Activated naive CD8-positive, alpha-beta T cell treated with anti-CD3 and anti-CD28 coated beads, Interleukin-2, amount 50 U/mL, for 16 hours (primary cell): ENCODE measurements around the gene NTNG2.
A peak's percentile ranks its signal among the peaks of the same experiment; 100 is the strongest.

Experiments used
- DNase-seq: peaks from one replicate; pipeline ENCODE4 v3.0.0-alpha.2; 2020; ENCODE audit warnings: low read depth, low spot score

The NTNG2 gene

DNA sequence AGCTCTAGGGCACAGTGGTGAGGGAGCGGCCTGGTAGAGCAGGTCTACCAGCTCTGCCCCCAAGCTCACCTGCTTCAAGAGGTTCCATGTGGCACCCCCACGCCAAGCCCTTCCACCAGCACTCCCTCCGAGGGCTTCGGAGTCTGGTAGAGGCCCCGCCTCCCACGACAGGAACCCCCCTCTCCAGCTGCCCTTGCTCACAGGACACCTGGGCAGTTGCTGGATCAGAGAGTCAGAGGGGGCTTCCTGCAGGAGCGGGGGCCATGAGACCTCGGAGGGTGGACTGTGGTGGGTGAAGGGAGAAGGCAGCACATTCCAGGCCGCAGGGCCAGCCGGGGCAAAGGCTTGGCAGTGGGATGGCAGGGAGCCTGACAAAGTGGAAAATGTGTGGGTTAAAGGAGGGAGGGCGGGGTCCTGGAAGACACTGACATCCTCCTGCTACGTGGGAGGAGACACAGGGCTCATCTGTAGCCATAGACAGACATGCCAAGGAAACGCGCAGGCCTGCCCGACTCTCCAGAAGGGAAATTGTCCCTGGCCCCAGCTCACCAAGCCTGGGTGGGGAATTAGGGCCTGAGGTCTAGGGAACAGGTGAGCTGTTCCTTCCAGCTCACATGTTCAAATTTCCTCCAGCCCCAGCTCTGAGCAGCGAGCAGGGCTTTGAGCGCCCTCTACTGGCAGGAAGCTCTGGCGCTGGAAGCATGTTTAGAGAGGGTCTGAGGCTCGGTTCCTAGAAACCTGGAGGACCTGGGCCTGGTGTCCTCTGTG, 74.2 kb downstream of the NTNG2 start:
- DNase-seq = peak; percentile 68

DNA sequence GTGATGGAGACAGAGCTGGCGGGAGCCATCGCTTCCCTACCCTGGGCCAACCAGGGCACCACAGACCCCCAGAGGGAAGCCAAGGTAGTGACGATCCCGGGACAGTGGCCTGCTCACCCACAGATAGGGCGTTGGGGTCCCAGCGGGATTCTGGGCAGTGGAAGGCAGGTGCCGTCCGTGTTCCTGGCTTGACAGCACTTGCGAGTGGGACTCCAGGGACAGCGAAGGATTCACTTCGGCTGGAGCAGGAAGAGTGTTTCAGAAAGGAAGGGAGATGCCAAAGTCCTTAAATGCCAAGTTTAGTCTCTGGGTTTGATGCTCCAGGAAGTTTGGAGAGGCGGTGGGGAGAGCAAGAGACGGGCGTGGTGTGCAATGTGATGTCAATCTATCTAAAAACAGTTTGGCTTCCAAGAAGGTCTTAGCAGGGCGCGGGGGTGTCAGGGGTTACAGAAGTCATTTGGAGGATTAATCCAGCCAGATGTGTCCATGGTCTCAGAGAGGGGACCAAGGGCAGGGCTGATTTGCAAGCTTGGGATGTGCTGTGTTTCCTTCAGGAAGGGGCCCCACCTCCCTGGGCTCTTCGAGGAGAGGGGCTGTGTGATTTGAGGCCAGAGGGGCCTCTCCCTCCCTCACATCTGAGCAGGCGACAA, 74.9 kb downstream of the NTNG2 start:
- no peak for DNase-seq

GRCh38 chr9:132237481-132237880, 75.6 kb downstream of the NTNG2 start:
- no peak for DNase-seq

- DNase-seq = no peak
Measured at GRCh38 chr9:132238026-132238972, 76.4 kb downstream of the NTNG2 start.

DNA sequence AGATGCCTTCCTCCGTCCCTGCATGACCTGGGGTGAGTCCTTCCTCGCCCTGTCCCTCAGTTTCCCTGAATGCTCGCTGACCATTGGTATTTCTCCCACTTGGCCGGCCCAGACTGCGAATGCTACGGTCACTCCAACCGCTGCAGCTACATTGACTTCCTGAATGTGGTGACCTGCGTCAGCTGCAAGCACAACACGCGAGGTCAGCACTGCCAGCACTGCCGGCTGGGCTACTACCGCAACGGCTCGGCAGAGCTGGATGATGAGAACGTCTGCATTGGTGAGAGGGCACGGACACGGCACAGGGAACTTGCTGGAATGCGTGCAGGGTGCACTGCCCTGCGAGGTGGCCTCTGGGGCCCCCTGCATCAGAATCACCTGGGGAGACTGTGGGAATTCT, 77.1 kb downstream of the NTNG2 start:
- no peak for DNase-seq

- DNase-seq = no peak
Measured at GRCh38 chr9:132239518-132239917, 77.7 kb downstream of the NTNG2 start.

GRCh38 chr9:132239999-132240840, 78.4 kb downstream of the NTNG2 start:
- no peak for DNase-seq

- peak; percentile 96 for DNase-seq
Measured at GRCh38 chr9:132240841-132241482, 79.1 kb downstream of the NTNG2 start.

DNA sequence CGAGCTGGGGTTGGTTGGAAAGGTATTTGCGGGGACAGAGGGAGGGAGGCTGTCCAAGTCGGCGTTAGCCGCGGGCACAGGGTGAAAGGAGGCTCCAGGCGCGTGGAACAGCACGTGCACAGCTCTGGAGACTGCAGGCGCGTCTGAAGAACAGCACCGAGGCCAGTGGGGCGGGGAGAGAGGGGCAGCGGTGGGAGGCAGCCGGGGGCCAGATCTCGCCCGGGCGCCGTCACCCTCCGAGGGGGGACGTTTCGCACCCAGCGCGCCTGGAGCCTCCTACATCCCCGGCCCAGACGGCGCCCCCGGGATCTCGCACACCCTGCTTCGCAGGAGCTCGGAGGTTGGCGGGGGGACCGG, 79.6 kb downstream of the NTNG2 start:
- DNase-seq = no peak

DNA sequence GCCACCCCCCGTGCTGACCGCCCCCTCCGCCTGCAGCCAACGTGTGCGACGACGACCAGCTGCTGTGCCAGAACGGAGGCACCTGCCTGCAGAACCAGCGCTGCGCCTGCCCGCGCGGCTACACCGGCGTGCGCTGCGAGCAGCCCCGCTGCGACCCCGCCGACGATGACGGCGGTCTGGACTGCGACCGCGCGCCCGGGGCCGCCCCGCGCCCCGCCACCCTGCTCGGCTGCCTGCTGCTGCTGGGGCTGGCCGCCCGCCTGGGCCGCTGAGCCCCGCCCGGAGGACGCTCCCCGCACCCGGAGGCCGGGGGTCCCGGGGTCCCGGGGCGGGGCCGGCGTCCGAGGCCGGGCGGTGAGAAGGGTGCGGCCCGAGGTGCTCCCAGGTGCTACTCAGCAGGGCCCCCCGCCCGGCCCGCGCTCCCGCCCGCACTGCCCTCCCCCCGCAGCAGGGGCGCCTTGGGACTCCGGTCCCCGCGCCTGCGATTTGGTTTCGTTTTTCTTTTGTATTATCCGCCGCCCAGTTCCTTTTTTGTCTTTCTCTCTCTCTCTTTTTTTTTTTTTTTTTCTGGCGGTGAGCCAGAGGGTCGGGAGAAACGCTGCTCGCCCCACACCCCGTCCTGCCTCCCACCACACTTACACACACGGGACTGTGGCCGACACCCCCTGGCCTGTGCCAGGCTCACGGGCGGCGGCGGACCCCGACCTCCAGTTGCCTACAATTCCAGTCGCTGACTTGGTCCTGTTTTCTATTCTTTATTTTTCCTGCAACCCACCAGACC, 80.2 kb downstream of the NTNG2 start:
- no peak for DNase-seq

DNA sequence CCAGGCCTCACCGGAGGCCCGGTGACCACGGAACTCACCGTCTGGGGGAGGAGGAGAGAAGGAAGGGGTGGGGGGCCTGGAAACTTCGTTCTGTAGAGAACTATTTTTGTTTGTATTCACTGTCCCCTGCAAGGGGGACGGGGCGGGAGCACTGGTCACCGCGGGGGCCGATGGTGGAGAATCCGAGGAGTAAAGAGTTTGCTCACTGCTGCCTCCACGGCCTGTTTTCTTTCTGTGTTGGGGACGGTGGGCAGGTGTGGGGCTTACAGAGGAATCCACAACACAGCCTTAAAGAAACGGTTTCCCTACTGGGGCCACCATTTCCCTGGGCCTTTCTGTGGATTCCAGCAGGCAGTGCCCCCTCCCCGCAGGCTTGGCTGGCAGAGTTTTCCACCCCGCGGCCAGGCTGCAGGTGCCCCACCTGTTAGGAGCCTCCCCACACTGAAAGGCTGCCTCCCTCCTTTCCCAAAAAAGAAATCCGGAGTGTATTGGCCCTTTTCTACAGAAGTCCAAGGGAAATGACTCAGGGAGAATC, 80.8 kb downstream of the NTNG2 start:
- DNase-seq = no peak

DNA sequence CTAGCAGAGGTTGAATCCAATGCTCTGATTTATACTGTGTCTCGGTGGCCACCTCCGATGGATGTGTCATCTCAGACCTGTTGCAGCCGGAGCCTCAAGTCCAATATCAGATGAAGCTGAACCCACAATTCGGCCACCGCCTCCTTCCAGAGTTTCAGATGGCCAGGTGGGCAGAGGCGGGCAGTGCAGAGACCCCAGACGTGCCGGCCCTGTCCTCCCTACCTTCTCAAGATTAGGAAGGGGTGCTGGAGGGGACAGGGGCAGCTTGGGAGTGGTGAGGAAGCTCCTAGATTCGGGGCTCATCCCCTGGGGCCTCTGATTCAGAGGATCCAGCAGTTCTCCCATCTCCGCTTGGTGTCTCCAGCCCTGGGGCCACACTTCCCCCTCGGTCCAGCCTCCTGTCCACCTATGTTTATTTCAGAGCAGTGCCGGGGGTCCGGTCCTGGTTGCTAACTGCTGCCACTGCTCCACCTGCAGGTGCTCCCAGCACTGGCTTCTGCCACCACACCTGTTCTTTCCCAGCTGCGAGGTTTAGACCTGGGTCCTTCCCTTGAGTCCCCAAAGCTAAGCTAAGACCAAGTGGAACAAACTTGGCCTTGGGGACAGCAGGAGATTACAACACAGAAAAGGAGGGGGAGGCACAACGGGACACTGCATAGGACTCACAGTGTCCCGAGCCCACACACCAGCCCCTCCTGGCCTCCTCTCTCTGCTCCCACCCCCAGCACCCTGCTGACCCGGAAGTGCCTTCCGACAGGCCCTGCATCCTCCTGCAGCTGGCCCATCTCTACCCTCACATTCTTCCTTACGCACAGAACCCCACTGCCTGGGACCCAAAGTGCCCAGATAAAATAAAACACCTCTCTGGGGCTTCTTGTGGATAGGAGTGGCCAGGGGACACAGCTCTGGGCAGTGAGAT, 81.6 kb downstream of the NTNG2 start:
- no peak for DNase-seq

GRCh38 chr9:132244582-132245455, 83.0 kb downstream of the NTNG2 start:
- DNase-seq = no peak

GRCh38 chr9:132245465-132245864, 83.6 kb downstream of the NTNG2 start:
- DNase-seq = no peak

DNA sequence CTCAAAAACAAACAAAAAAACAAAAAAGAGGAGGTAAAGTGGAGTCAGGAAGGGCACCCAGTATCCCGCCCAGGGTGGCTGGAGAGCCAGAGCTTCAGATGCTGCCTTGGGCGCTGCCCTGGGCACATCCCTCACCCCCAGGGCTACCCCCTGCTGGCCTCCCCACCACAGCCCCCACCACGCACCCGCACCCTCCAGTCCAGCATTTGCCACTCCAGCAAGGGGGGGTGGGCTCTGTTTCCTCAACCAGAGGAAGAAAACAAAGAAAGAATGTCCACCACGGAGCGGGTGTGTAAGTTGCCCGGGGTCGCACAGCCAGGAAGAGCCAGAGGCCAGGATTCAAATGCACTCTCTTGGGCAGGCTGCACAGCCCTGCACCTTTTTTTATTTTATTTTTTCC, 86.1 kb downstream of the NTNG2 start:
- no peak for DNase-seq

DNA sequence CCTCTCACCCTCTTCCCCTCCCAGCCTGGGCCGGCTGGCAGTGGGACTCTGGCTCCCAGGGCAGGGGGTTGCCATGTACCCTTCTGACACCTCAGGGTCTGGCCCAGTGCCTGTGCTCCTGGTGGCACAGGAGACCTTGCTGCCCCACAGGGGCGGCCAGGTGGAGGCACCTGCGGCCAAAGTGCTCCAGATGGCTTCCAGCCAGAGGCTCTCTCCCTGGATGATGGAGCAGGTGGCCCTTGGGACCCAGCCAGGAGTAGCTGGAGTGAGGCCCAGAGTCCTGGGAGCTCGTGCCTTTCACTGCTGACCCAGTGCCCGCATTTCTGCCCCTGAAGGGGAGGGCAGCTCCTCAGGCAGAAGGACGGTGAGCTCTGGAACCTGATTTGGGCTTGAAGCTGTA, 87.3 kb downstream of the NTNG2 start:
- DNase-seq = no peak

- DNase-seq = no peak
Measured at GRCh38 chr9:132249690-132250089, 87.8 kb downstream of the NTNG2 start.
